Ishikawa (cell line): ENCODE measurements around the gene PEG3.

ENCODE experiments used
- CEBPB ChIP-seq: IDR thresholded peaks from 2 replicates; pipeline ENCODE4 v1.6.1; 2012
- CREB1 ChIP-seq: IDR thresholded peaks from 2 replicates; pipeline ENCODE4 v1.6.1; 2012; ENCODE audit warnings: low read depth
- EGR1 ChIP-seq: IDR thresholded peaks from 2 replicates; pipeline ENCODE4 v1.6.1; 2012
- EP300 ChIP-seq: IDR thresholded peaks from 2 replicates; pipeline ENCODE4 v1.6.1; 2012; ENCODE audit warnings: borderline replicate concordance
- FOXM1 ChIP-seq: IDR thresholded peaks from 2 replicates; pipeline ENCODE4 v1.6.1; 2012; ENCODE audit warnings: low read depth, borderline replicate concordance
- MAX ChIP-seq: IDR thresholded peaks from 2 replicates; pipeline ENCODE4 v1.6.1; 2012
- NFIC ChIP-seq: IDR thresholded peaks from 2 replicates; pipeline ENCODE4 v1.6.1; 2012
- RAD21 ChIP-seq: IDR thresholded peaks from 2 replicates; pipeline ENCODE4 v1.6.1; 2012; ENCODE audit warnings: low read depth
- REST ChIP-seq: IDR thresholded peaks from 2 replicates; pipeline ENCODE4 v1.6.1; 2012; ENCODE audit warnings: low read depth, mild to moderate bottlenecking
- TAF1 ChIP-seq: IDR thresholded peaks from 2 replicates; pipeline ENCODE4 v1.6.1; 2012; ENCODE audit warnings: low read depth, mild to moderate bottlenecking
- TCF12 ChIP-seq: IDR thresholded peaks from 2 replicates; pipeline ENCODE4 v1.6.1; 2012; ENCODE audit warnings: low read depth
- TEAD4 ChIP-seq: IDR thresholded peaks from 2 replicates; pipeline ENCODE4 v1.6.1; 2012
- USF1 ChIP-seq: IDR thresholded peaks from 2 replicates; pipeline ENCODE4 v1.6.1; 2012
- YY1 ChIP-seq: IDR thresholded peaks from 2 replicates; pipeline ENCODE4 v1.6.1; 2012; ENCODE audit warnings: low read depth
- ZBTB7A ChIP-seq: IDR thresholded peaks from 2 replicates; pipeline ENCODE4 v1.6.1; 2012; ENCODE audit warnings: low read depth

The PEG3 gene

GRCh38 chr19:56838024-56838908 is 2.3 kb downstream of the PEG3 start:
- no peak for TF ChIP-seq NFIC
- TF ChIP-seq REST = no peak
- no peak for TF ChIP-seq FOXM1
- no peak for TF ChIP-seq CREB1

- TF ChIP-seq TAF1 (no peak), EP300 (no peak), RAD21 (no peak), CEBPB (no peak), NFIC (no peak), MAX (no peak), USF1 (no peak), ZBTB7A (no peak), EGR1 (no peak), TCF12 (no peak), REST (no peak), YY1 (no peak)
Observed at GRCh38 chr19:56837492-56838023, 3.0 kb downstream of the PEG3 start.

GRCh38 chr19:56837004-56837403 is 3.5 kb downstream of the PEG3 start:
- TF ChIP-seq CEBPB (no peak), MAX (no peak), ZBTB7A (no peak), TAF1 (no peak), TCF12 (no peak), RAD21 (no peak), CREB1 (no peak)

GRCh38 chr19:56836059-56836458 is 4.5 kb downstream of the PEG3 start:
- TF ChIP-seq TAF1 (no peak), YY1 (no peak), ZBTB7A (no peak), REST (no peak), RAD21 (no peak), NFIC (no peak), FOXM1 (no peak), EGR1 (no peak), MAX (no peak), USF1 (no peak), EP300 (no peak), CREB1 (no peak), CEBPB (no peak), TCF12 (no peak), TEAD4 (no peak)
